Measurements from ENCODE around the gene FXYD6. TPM values are rescaled to one million over a fixed set of nuclear protein-coding genes. Genes with fewer than 3 reads are reported as not detected.

FXYD6 gene
- total and polyA plus RNA-seq, 8 donors, result 2.7 to 48.0 (median 8.9) TPM

- no peak for ATAC-seq
- Histone ChIP-seq H3K27me3 (no peaks in the 10 kb centered on the region), H3K4me3 (no peak overlapping the region), H3K4me1 (no peaks in the 10 kb centered on the region), H3K27ac (no peak overlapping the region), H3K36me3 (no peaks in the 10 kb centered on the region), H3K9me3 (no peaks in the 10 kb centered on the region)
- no peak for TF ChIP-seq CTCF (IDR thresholded peaks at IDR 0.05)
- intact Hi-C loops (cut with DNase I), result no loop called here
- no peak for DNase-seq
- no peak for FAIRE-seq
- 84 to 90% methylated on average over 4 of the region's 4 CpGs for WGBS, 2 donors
Observed at GRCh38 chr11:117923275-117923674, 46.8 kb upstream of the FXYD6 start.

GRCh38 chr11:117921893-117922292 lies 45.4 kb upstream of the FXYD6 start:
- H3K36me3 ChIP-seq, result no peaks in the 10 kb centered on the region
- no peak overlapping the region for H3K27ac ChIP-seq
- H3K9me3 ChIP-seq, result no peaks in the 10 kb centered on the region
- no peaks in the 10 kb centered on the region for H3K4me1 ChIP-seq
- 91 to 96% methylated on average over 5 of the region's 5 CpGs for WGBS, 2 donors
- intact Hi-C loops (cut with DNase I), result no loop called here
- FAIRE-seq (no peak), DNase-seq (peak in 1 of 6 donors; percentile 28), ATAC-seq (no peak)
- H3K27me3 ChIP-seq, result no peaks in the 10 kb centered on the region
- H3K4me3 ChIP-seq, result no peak overlapping the region
- no peak for TF ChIP-seq CTCF (IDR thresholded peaks at IDR 0.05)

- Histone ChIP-seq H3K9me3 (no peaks in the 10 kb centered on the region), H3K4me3 (no peak overlapping the region), H3K27me3 (no peaks in the 10 kb centered on the region), H3K27ac (no peak overlapping the region), H3K4me1 (no peaks in the 10 kb centered on the region), H3K36me3 (no peaks in the 10 kb centered on the region)
- TF ChIP-seq CTCF (IDR thresholded peaks at IDR 0.05), result no peak
- intact Hi-C loops (cut with DNase I), result no loop called here
- FAIRE-seq (no peak), ATAC-seq (no peak), DNase-seq (no peak)
- 83 to 89% methylated on average over 2 of the region's 2 CpGs for WGBS, 2 donors
Observed at GRCh38 chr11:117921456-117921855, 45.0 kb upstream of the FXYD6 start.

GRCh38 chr11:117919781-117920221 lies 43.3 kb upstream of the FXYD6 start:
- H3K27ac ChIP-seq, result no peak overlapping the region
- DNase-seq, result no peak
- ATAC-seq, result no peak
- intact Hi-C loops (cut with DNase I), result no loop called here
- H3K9me3 ChIP-seq, result no peaks in the 10 kb centered on the region
- 78 to 80% methylated on average over 4 of the region's 4 CpGs for WGBS, 2 donors
- H3K27me3 ChIP-seq, result no peaks in the 10 kb centered on the region
- H3K4me1 ChIP-seq, result no peaks in the 10 kb centered on the region
- H3K36me3 ChIP-seq, result no peaks in the 10 kb centered on the region
- no peak overlapping the region for H3K4me3 ChIP-seq
- TF ChIP-seq CTCF (IDR thresholded peaks at IDR 0.05), result no peak
- no peak for FAIRE-seq

GRCh38 chr11:117919341-117919740 lies 42.9 kb upstream of the FXYD6 start:
- Histone ChIP-seq H3K27me3 (no peaks in the 10 kb centered on the region), H3K27ac (no peak overlapping the region), H3K4me1 (no peaks in the 10 kb centered on the region), H3K4me3 (no peak overlapping the region), H3K36me3 (no peaks in the 10 kb centered on the region), H3K9me3 (no peaks in the 10 kb centered on the region)
- DNase-seq (peak in 1 of 6 donors; percentile 50), ATAC-seq (peak in 2 of 4 donors; percentile 35 to 68), FAIRE-seq (no peak)
- WGBS, 2 donors, result 27 to 28% methylated on average over 4 of the region's 4 CpGs
- intact Hi-C loops (cut with DNase I), result no loop called here
- TF ChIP-seq CTCF (IDR thresholded peaks at IDR 0.05), result no peak
